Gastrocnemius medialis (tissue), 4 donors: ENCODE data around the gene PPP6R3.

Experiments used
- POLR2A ChIP-seq, 2 donors: fragments of 450-650 bp; IDR thresholded peaks; one replicate each; pipeline ENCODE4 v1.6.1; 2017; ENCODE audit warnings: antibody characterized with exemption in 2 of 2, mild to moderate bottlenecking in 2 of 2, moderate library complexity in 2 of 2
- TF ChIP-seq, protein P1 (sequence below), 5 experiments: fragments of 450-650 bp in 3 of 5; fragments of 200-600 bp in 2 of 5; sonication (generic) in 2 of 5; IDR thresholded peaks in 4 of 5; conservative IDR thresholded peaks in 1 of 5; 1 replicate in 4 of 5; 2 replicates in 1 of 5; pipeline ENCODE4 v1.5.1; 2016 to 2019; ENCODE audit warnings: antibody characterized with exemption in 5 of 5, mild to moderate bottlenecking in 3 of 5, moderate library complexity in 3 of 5

DNA sequence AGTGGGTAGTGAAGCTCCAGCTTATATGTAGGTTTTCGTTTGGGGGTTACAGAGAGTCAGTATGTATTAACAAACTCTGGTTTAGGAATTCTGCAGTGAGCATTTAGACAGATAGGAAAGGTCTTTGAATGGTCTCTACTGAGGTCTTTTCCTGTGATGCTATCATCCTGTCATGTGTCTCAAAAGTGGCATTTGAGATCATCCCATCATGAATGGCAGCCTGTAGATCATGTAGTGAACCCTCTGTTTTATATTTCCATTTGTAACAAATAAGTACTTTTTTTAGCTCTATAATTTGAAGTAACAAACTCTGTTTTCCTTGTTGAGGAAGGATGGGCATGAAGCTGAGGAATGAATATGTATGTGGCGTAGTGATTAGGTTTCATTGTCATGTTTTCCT, 76.2 kb downstream of the PPP6R3 start:
- TF ChIP-seq, protein P1, sequence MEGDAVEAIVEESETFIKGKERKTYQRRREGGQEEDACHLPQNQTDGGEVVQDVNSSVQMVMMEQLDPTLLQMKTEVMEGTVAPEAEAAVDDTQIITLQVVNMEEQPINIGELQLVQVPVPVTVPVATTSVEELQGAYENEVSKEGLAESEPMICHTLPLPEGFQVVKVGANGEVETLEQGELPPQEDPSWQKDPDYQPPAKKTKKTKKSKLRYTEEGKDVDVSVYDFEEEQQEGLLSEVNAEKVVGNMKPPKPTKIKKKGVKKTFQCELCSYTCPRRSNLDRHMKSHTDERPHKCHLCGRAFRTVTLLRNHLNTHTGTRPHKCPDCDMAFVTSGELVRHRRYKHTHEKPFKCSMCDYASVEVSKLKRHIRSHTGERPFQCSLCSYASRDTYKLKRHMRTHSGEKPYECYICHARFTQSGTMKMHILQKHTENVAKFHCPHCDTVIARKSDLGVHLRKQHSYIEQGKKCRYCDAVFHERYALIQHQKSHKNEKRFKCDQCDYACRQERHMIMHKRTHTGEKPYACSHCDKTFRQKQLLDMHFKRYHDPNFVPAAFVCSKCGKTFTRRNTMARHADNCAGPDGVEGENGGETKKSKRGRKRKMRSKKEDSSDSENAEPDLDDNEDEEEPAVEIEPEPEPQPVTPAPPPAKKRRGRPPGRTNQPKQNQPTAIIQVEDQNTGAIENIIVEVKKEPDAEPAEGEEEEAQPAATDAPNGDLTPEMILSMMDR (IDR thresholded peaks at IDR 0.05 in 4 of 5, conservative IDR thresholded peaks at IDR 0.05 in 1 of 5) = no peak
- TF ChIP-seq POLR2A (IDR thresholded peaks at IDR 0.05) = no peak
